ENCODE data around the gene C13orf46. TPM values are rescaled to one million over a fixed set of nuclear protein-coding genes. Genes with fewer than 3 reads are reported as not detected.
A peak's percentile ranks its signal among the peaks of the same experiment; 100 is the strongest.

C13orf46 gene
- total RNA-seq, 1 experiment from 2014 or later = not detected

GRCh38 chr13:113943821-113944565 lies 29.9 kb downstream of the C13orf46 start:
- H3K9me3 ChIP-seq (replicated peaks) = no peaks in the 10 kb centered on the region

DNA sequence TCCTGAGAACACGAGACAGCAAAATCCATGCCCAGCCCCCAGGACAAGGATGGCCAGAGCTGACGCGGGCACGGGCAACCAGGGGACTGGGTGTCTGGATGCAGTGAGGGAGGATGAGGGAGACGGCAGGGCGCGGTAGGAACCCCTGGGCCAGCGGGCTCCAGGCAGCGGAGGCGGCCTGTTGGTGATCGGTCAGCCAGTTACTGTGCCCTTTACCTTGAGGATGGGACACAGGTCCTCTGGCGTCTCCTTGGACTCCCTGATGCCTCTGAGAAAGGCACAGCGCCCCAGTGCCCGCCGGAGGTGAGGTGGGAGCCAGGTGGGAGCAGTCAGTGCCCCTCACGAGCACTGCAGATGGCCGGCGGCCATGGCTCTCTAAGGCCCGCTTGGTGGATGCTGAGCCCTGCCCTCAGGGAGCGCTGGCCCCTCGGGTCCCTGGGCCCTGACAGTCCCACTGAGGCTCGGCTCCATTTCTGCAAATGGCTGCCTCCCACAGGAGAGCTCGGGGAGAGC lies 31.2 kb downstream of the C13orf46 start:
- Histone ChIP-seq H3K36me3 (no peaks in the 10 kb centered on the region), H3K27me3 (replicated peaks) (no peaks in the 10 kb centered on the region), H3K27ac (no peak overlapping the region), H3K4me1 (replicated peaks) (peaks cover 13% of the 10 kb centered on the region), H3K4me3 (no peak overlapping the region), H3K9me3 (replicated peaks) (no peaks in the 10 kb centered on the region)
- no peak for DNase-seq (ENCODE audit: low read depth in 1 of 2, low spot score in 2 of 2)

More at GRCh38 chr13:113943821-113944565, 29.9 kb downstream of the C13orf46 start:
- no peak overlapping the region for H3K27ac ChIP-seq
- H3K36me3 ChIP-seq = no peaks in the 10 kb centered on the region
- no peak overlapping the region for H3K4me3 ChIP-seq
- H3K4me1 ChIP-seq (replicated peaks) = peaks cover 13% of the 10 kb centered on the region
- no peak for DNase-seq (ENCODE audit: low read depth in 1 of 2, low spot score in 2 of 2)
- H3K27me3 ChIP-seq (replicated peaks) = no peaks in the 10 kb centered on the region

GRCh38 chr13:113941571-113942191 lies 32.2 kb downstream of the C13orf46 start:
- H3K9me3 ChIP-seq (replicated peaks) = no peaks in the 10 kb centered on the region
- peaks cover 13% of the 10 kb centered on the region for H3K4me1 ChIP-seq (replicated peaks)
- peak; percentile 71 to 75 for DNase-seq (ENCODE audit: low read depth in 1 of 2, low spot score in 2 of 2)
- H3K27me3 ChIP-seq (replicated peaks) = no peaks in the 10 kb centered on the region
- H3K4me3 ChIP-seq = no peak overlapping the region
- H3K36me3 ChIP-seq = no peaks in the 10 kb centered on the region
- H3K27ac ChIP-seq = no peak overlapping the region

GRCh38 chr13:113939944-113940297 lies 34.0 kb downstream of the C13orf46 start:
- Histone ChIP-seq H3K36me3 (no peaks in the 10 kb centered on the region), H3K9me3 (replicated peaks) (no peaks in the 10 kb centered on the region), H3K27ac (no peak overlapping the region), H3K27me3 (replicated peaks) (no peaks in the 10 kb centered on the region), H3K4me3 (no peak overlapping the region), H3K4me1 (replicated peaks) (peaks cover 13% of the 10 kb centered on the region)
- DNase-seq (ENCODE audit: low read depth in 1 of 2, low spot score in 2 of 2) = no peak

GRCh38 chr13:113939129-113939943 lies 34.5 kb downstream of the C13orf46 start:
- no peaks in the 10 kb centered on the region for H3K36me3 ChIP-seq
- no peaks in the 10 kb centered on the region for H3K9me3 ChIP-seq (replicated peaks)
- no peak overlapping the region for H3K4me3 ChIP-seq

DNA sequence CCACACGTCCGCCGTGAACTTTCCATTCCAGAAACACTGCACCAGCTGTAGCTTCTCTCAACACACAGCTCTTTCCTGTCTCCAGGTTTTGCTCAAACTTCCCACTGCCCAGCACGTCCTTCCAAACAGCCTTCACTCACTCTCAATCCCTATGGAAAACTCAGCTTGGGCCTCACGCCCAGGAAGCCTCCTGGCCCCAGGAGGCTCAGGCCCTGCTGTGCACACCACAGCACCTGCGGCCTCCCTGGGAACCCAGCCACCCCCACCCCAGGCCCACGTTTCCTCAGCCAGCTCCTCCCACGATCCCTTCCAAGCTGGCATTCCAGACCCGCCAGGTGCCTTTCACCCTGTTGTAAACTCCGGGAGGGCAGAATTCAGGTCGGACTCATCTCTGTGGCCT lies 35.2 kb downstream of the C13orf46 start:
- Histone ChIP-seq H3K9me3 (replicated peaks) (no peaks in the 10 kb centered on the region), H3K36me3 (no peaks in the 10 kb centered on the region), H3K27ac (no peak overlapping the region), H3K4me1 (replicated peaks) (peaks cover 13% of the 10 kb centered on the region), H3K27me3 (replicated peaks) (no peaks in the 10 kb centered on the region), H3K4me3 (no peak overlapping the region)
- DNase-seq (ENCODE audit: low read depth in 1 of 2, low spot score in 2 of 2) = no peak

More at GRCh38 chr13:113939129-113939943, 34.5 kb downstream of the C13orf46 start:
- peaks cover 13% of the 10 kb centered on the region for H3K4me1 ChIP-seq (replicated peaks)
- no peaks in the 10 kb centered on the region for H3K27me3 ChIP-seq (replicated peaks)
- H3K27ac ChIP-seq = no peak overlapping the region
- no peak for DNase-seq (ENCODE audit: low read depth in 1 of 2, low spot score in 2 of 2)

GRCh38 chr13:113938246-113938645 lies 35.6 kb downstream of the C13orf46 start:
- no peak for DNase-seq (ENCODE audit: low read depth in 1 of 2, low spot score in 2 of 2)
- H3K27me3 ChIP-seq (replicated peaks) = no peaks in the 10 kb centered on the region
- no peak overlapping the region for H3K4me3 ChIP-seq
- peaks cover 13% of the 10 kb centered on the region for H3K4me1 ChIP-seq (replicated peaks)
- no peaks in the 10 kb centered on the region for H3K36me3 ChIP-seq
- no peak overlapping the region for H3K27ac ChIP-seq
- no peaks in the 10 kb centered on the region for H3K9me3 ChIP-seq (replicated peaks)

- no peaks in the 10 kb centered on the region for H3K9me3 ChIP-seq (replicated peaks)
- DNase-seq (ENCODE audit: low read depth in 1 of 2, low spot score in 2 of 2) = no peak
- H3K4me1 ChIP-seq (replicated peaks) = peaks cover 13% of the 10 kb centered on the region
- no peaks in the 10 kb centered on the region for H3K27me3 ChIP-seq (replicated peaks)
- H3K36me3 ChIP-seq = no peaks in the 10 kb centered on the region
- H3K27ac ChIP-seq = no peak overlapping the region
- no peak overlapping the region for H3K4me3 ChIP-seq
Observed at GRCh38 chr13:113937527-113938180, 36.2 kb downstream of the C13orf46 start.

DNA sequence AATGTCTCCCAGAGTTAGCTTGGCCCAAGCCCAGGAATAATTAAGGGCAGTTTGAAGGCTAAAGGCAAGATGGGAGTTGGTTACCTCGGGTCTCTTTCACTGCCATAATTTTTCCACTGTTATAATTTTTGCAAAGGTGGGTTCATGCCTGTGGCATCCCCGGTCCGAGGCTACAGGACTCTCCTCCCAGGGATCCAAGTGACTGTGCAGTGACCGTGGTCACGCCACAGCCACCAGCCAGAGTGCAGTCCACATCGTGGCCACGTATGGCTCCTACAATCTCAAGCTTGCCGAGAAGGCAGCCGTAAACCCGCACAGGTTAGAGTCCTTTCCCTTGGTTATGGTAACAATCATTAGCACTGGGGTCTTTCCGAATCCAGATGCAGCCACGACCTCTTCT lies 36.8 kb downstream of the C13orf46 start:
- Histone ChIP-seq H3K36me3 (no peaks in the 10 kb centered on the region), H3K4me1 (replicated peaks) (peaks cover 8% of the 10 kb centered on the region), H3K27me3 (replicated peaks) (no peaks in the 10 kb centered on the region), H3K27ac (no peak overlapping the region), H3K4me3 (no peak overlapping the region), H3K9me3 (replicated peaks) (no peaks in the 10 kb centered on the region)
- DNase-seq (ENCODE audit: low read depth in 1 of 2, low spot score in 2 of 2) = no peak

DNA sequence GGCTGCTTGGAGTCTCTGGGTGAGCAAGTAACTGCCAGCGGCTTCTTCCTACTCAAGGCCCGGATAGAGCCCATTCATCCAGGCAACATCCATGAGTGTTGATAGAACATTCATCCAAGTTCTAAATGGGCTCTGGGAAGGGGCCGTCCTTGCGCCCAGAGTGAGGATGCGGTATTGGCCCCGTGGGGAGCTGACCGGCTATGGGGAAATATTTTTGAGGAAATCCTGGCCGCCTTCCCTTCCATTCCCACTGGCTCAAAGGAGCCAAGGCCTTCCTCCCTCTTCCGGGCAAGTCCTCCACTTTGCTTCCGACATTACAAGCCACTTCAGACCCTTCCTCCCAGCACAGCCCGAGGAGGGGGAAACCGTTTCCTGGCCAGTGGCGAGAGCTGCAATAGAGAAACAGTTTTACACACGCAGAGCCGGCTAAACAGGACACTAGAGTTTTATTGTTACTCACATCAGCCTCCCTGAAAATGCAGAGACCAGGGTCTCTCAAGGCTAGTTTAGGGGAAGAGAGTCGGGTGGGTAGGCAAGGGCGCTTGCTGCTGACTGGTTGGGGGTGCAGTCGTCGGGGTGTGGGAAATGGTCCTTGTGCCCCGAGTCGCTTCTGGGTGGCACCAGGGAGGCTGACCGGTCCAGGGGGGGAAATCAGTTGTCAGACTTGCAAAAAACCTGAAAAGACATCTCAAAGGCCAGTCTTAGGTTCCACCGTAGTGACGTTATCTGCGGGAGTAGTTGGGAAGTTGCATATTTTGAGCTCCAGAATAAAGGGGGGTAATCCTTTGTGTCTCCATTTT lies 37.5 kb downstream of the C13orf46 start:
- Histone ChIP-seq H3K36me3 (no peaks in the 10 kb centered on the region), H3K9me3 (replicated peaks) (no peaks in the 10 kb centered on the region), H3K4me1 (replicated peaks) (peaks cover under 1% of the 10 kb centered on the region), H3K27me3 (replicated peaks) (no peaks in the 10 kb centered on the region), H3K4me3 (no peak overlapping the region), H3K27ac (no peak overlapping the region)
- DNase-seq (ENCODE audit: low read depth in 1 of 2, low spot score in 2 of 2) = no peak

DNA sequence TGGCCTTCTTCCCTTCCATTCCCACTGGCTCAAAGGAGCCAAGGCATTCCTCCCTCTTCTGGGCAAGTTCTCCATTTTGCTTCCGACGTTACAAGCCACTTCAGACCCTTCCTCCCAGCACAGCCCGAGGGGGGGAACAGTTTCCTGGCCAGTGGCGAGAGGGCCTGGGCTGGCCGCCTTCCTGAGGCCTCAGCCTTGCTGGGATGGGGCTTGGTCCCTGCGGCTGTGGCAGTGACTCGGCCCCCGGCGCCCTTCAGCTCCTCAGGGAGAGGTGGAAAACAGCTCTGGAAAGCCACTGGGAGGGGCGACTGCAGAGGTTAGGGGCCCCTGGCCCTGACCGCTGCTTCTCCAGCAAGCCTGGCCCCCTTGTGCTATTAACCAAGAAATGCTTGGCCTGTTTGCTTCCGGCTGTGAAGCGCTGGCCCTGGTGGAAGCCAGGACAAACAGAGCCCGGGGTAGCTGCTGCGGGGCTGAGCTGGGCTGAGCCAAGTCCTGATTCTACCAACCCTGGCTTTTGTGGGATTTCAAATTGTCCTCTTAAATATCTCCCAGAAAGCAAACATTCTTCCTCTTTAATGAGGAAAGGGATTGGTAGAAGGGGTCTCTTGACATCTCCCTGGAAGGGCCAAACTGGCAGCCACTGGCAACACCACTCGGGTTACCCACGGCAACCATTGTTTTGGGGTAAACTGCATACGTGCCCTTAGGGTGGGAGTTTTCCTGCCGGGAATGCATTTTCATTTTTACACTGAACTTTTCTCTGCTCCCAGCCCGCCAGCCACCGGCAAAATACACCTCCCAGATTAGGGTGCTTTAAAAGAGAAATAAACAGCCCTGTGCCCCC lies 38.7 kb downstream of the C13orf46 start:
- H3K4me1 ChIP-seq (replicated peaks) = no peaks in the 10 kb centered on the region
- no peak overlapping the region for H3K27ac ChIP-seq
- H3K9me3 ChIP-seq (replicated peaks) = no peaks in the 10 kb centered on the region
- H3K27me3 ChIP-seq (replicated peaks) = no peaks in the 10 kb centered on the region
- no peak for DNase-seq (ENCODE audit: low read depth in 1 of 2, low spot score in 2 of 2)
- no peaks in the 10 kb centered on the region for H3K36me3 ChIP-seq
- no peak overlapping the region for H3K4me3 ChIP-seq

DNA sequence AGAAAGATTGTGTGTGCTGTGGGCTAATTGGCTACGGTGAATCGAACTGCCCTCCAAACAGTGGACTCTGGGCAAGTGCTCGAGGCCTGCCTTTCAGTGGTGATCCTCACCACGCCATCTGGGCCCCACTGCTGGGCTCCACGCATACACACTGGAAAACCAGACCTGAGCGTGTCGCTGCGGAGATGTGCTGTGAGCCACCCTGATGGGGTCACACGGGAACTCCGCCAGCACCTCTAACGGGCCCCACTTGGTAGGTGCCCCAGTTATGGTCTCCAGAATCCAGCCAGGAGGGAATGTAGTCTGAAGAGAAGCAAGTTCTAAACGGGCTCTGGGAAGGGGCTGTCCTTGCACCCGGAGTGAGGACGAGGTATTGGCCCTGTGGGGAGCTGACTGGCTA lies 39.3 kb downstream of the C13orf46 start:
- Histone ChIP-seq H3K4me1 (replicated peaks) (peaks cover 4% of the 10 kb centered on the region), H3K27me3 (replicated peaks) (no peaks in the 10 kb centered on the region), H3K36me3 (no peaks in the 10 kb centered on the region), H3K27ac (no peak overlapping the region), H3K9me3 (replicated peaks) (no peaks in the 10 kb centered on the region), H3K4me3 (no peak overlapping the region)
- no peak for DNase-seq (ENCODE audit: low read depth in 1 of 2, low spot score in 2 of 2)
